NOMO-1 treated with dmso at 0.1 percent for 144 hours (cell line): ENCODE results near the gene MPRIP.

Source experiments
- DNase-seq: peaks from one replicate; lab custom pipeline; 2025; ENCODE audit not compliant: unreplicated experiment; lab: John Stamatoyannopoulos, UW

Gene MPRIP

GRCh38 chr17:17084941-17085340 is 42.7 kb downstream of the MPRIP start:
- no peak for DNase-seq

- no peak for DNase-seq
These were observed 44.3 kb downstream of the MPRIP start for GRCh38 chr17:17086585-17086984.

GRCh38 chr17:17087424-17088015 is 45.3 kb downstream of the MPRIP start:
- DNase-seq, result no peak

GRCh38 chr17:17088086-17088485 is 45.8 kb downstream of the MPRIP start:
- DNase-seq, result no peak

- DNase-seq, result no peak
These were observed 46.6 kb downstream of the MPRIP start for GRCh38 chr17:17088541-17089525.

GRCh38 chr17:17089796-17090641 is 47.8 kb downstream of the MPRIP start:
- DNase-seq, result no peak

GRCh38 chr17:17090642-17091103 is 48.4 kb downstream of the MPRIP start:
- no peak for DNase-seq

- DNase-seq, result no peak
These were observed 49.0 kb downstream of the MPRIP start for GRCh38 chr17:17091276-17091675.

GRCh38 chr17:17091856-17092756 is 49.8 kb downstream of the MPRIP start:
- no peak for DNase-seq

- no peak for DNase-seq
These were observed 51.5 kb downstream of the MPRIP start for GRCh38 chr17:17093764-17094163.

- DNase-seq, result no peak
These were observed 54.4 kb downstream of the MPRIP start for GRCh38 chr17:17096438-17097178.

- no peak for DNase-seq
These were observed 55.6 kb downstream of the MPRIP start for GRCh38 chr17:17097763-17098345.

GRCh38 chr17:17098551-17099179 is 56.4 kb downstream of the MPRIP start:
- DNase-seq, result no peak

- no peak for DNase-seq
These were observed 59.9 kb downstream of the MPRIP start for GRCh38 chr17:17102176-17102575.

GRCh38 chr17:17103160-17103559 is 60.9 kb downstream of the MPRIP start:
- no peak for DNase-seq

GRCh38 chr17:17104036-17104435 is 61.8 kb downstream of the MPRIP start:
- DNase-seq, result no peak

GRCh38 chr17:17104494-17104893 is 62.2 kb downstream of the MPRIP start:
- DNase-seq, result no peak

GRCh38 chr17:17105976-17106375 is 63.7 kb downstream of the MPRIP start:
- no peak for DNase-seq

GRCh38 chr17:17106756-17107155 is 64.5 kb downstream of the MPRIP start:
- DNase-seq, result no peak
